ENCODE results near the gene SYS1. TPM values are rescaled to one million over a fixed set of nuclear protein-coding genes. Genes with fewer than 3 reads are reported as not detected.
A peak's percentile ranks its signal among the peaks of the same experiment; 100 is the strongest.

Gene SYS1
- total RNA-seq, 4 donors from 2014 or later = 30.9 to 49.5 (median 38.7) TPM

- TF ChIP-seq EP300 (IDR thresholded peaks at IDR 0.05) (no peak), POLR2A (IDR thresholded peaks at IDR 0.05) (no peak), CTCF (IDR thresholded peaks at IDR 0.05) (no peak), POLR2AphosphoS5 (IDR thresholded peaks at IDR 0.05) (no peak)
- Histone ChIP-seq H3K4me1 (peaks cover 21% of the 10 kb centered on the region), H3K27ac (peak within 1 kb of the TSS; percentile 92), H3K36me3 (peaks cover 23% of the 10 kb centered on the region), H3K9me3 (no peaks in the 10 kb centered on the region), H3K4me3 (peak within 1 kb of the TSS; percentile 87), H3K27me3 (no peaks in the 10 kb centered on the region)
- WGBS = 85% methylated on average over 20 of the region's 21 CpGs
- no peak for DNase-seq (ENCODE audit: low spot score in 2 of 2)
These were observed 45.1 kb downstream of the SYS1 start, which contains the start of gene DBNDD2 for GRCh38 chr20:45407783-45408645. DBNDD2 (plus strand) TSS chr20:45408289; CDS start chr20:45408468, 179 bp downstream.

GRCh38 chr20:45408646-45409213 lies 45.8 kb downstream of the SYS1 start:
- no peaks in the 10 kb centered on the region for H3K9me3 ChIP-seq
- peaks cover 23% of the 10 kb centered on the region for H3K36me3 ChIP-seq
- peaks cover 21% of the 10 kb centered on the region for H3K4me1 ChIP-seq
- no peak for DNase-seq (ENCODE audit: low spot score in 2 of 2)
- no peak for TF ChIP-seq EP300 (IDR thresholded peaks at IDR 0.05)
- no peak for TF ChIP-seq POLR2A (IDR thresholded peaks at IDR 0.05)
- no peak for TF ChIP-seq POLR2AphosphoS5 (IDR thresholded peaks at IDR 0.05)
- no peak for TF ChIP-seq CTCF (IDR thresholded peaks at IDR 0.05)
- H3K4me3 ChIP-seq = peak overlapping the region; percentile 87
- H3K27me3 ChIP-seq = no peaks in the 10 kb centered on the region
- 82% methylated on average over 7 of the region's 7 CpGs for WGBS
- H3K27ac ChIP-seq = no peak overlapping the region

GRCh38 chr20:45409521-45410272 lies 46.7 kb downstream of the SYS1 start:
- H3K27ac ChIP-seq = no peak overlapping the region
- no peak for DNase-seq (ENCODE audit: low spot score in 2 of 2)
- WGBS = 85% methylated on average over 7 of the region's 7 CpGs
- H3K36me3 ChIP-seq = peaks cover 23% of the 10 kb centered on the region
- no peaks in the 10 kb centered on the region for H3K9me3 ChIP-seq
- no peaks in the 10 kb centered on the region for H3K27me3 ChIP-seq
- TF ChIP-seq CTCF (IDR thresholded peaks at IDR 0.05) (no peak), POLR2AphosphoS5 (IDR thresholded peaks at IDR 0.05) (no peak), EP300 (IDR thresholded peaks at IDR 0.05) (no peak), POLR2A (IDR thresholded peaks at IDR 0.05) (no peak)
- H3K4me3 ChIP-seq = no peak overlapping the region
- peaks cover 21% of the 10 kb centered on the region for H3K4me1 ChIP-seq

GRCh38 chr20:45410887-45411286 lies 47.9 kb downstream of the SYS1 start:
- DNase-seq (ENCODE audit: low spot score in 2 of 2) = no peak
- no peak for TF ChIP-seq POLR2AphosphoS5 (IDR thresholded peaks at IDR 0.05)
- no peak for TF ChIP-seq POLR2A (IDR thresholded peaks at IDR 0.05)
- TF ChIP-seq CTCF (IDR thresholded peaks at IDR 0.05) = no peak
- TF ChIP-seq EP300 (IDR thresholded peaks at IDR 0.05) = no peak
- H3K4me3 ChIP-seq = no peak overlapping the region
- H3K27ac ChIP-seq = no peak overlapping the region
- H3K9me3 ChIP-seq = no peaks in the 10 kb centered on the region
- H3K27me3 ChIP-seq = no peaks in the 10 kb centered on the region
- peaks cover 23% of the 10 kb centered on the region for H3K36me3 ChIP-seq
- H3K4me1 ChIP-seq = peaks cover 20% of the 10 kb centered on the region
- WGBS = 71% methylated on average over 8 of the region's 8 CpGs
